ACC112 (cell line): ENCODE data around the gene ADGRF1.

Source experiments
- H2AFZ ChIP-seq: fragments of 200-600 bp; sonication (generic); one replicate; pipeline ENCODE4 v1.6.0; 2017; ENCODE audit warnings: antibody characterized with exemption, low read length; ENCODE audit not compliant: unreplicated experiment
- H3K27ac ChIP-seq: fragments of 200-600 bp; sonication (generic); 2 replicates; pipeline ENCODE4 v1.5.1; 2014; ENCODE audit warnings: low read depth, mild to moderate bottlenecking, antibody characterized with exemption, low read length, moderate library complexity
- H3K27me3 ChIP-seq: fragments of 200-600 bp; sonication (generic); 2 replicates; pipeline ENCODE4 v1.6.1; 2014; ENCODE audit warnings: mild to moderate bottlenecking, antibody characterized with exemption, low read length, moderate library complexity, mixed read lengths; ENCODE audit not compliant: insufficient read depth
- H3K36me3 ChIP-seq: fragments of 200-600 bp; sonication (generic); 2 replicates; pipeline ENCODE4 v1.6.1; 2016; ENCODE audit warnings: mild to moderate bottlenecking, antibody characterized with exemption, low read length, moderate library complexity, mixed read lengths; ENCODE audit not compliant: insufficient read depth
- H3K4me1 ChIP-seq: fragments of 200-600 bp; sonication (generic); one replicate; pipeline ENCODE4 v1.6.1; 2016; ENCODE audit warnings: low read length, mixed read lengths; ENCODE audit not compliant: insufficient read depth, unreplicated experiment, control insufficient read depth
- H3K4me3 ChIP-seq: fragments of 200-600 bp; sonication (generic); 2 replicates; pipeline ENCODE4 v1.5.1; 2014; ENCODE audit warnings: mild to moderate bottlenecking, low read depth, low read length
- H3K79me2 ChIP-seq: fragments of 200-600 bp; sonication (generic); one replicate; pipeline ENCODE4 v1.6.0; 2016; ENCODE audit warnings: low read length; ENCODE audit not compliant: control insufficient read depth, unreplicated experiment, insufficient read depth

Gene ADGRF1

GRCh38 chr6:46974786-46975185 is 67.3 kb downstream of the ADGRF1 start:
- Histone ChIP-seq H3K79me2 (no peaks in the 10 kb centered on the region), H3K4me3 (no peak overlapping the region), H2AFZ (no peak overlapping the region), H3K27me3 (no peaks in the 10 kb centered on the region), H3K27ac (no peak overlapping the region), H3K4me1 (no peaks in the 10 kb centered on the region), H3K36me3 (no peaks in the 10 kb centered on the region)

- H3K27me3 ChIP-seq: no peaks in the 10 kb centered on the region
- no peak overlapping the region for H2AFZ ChIP-seq
- H3K4me1 ChIP-seq: no peaks in the 10 kb centered on the region
- H3K36me3 ChIP-seq: no peaks in the 10 kb centered on the region
- no peak overlapping the region for H3K27ac ChIP-seq
- no peak overlapping the region for H3K4me3 ChIP-seq
- no peaks in the 10 kb centered on the region for H3K79me2 ChIP-seq
Observed at GRCh38 chr6:46973029-46973428, 69.1 kb downstream of the ADGRF1 start.

- H2AFZ ChIP-seq: no peak overlapping the region
- H3K27me3 ChIP-seq: no peaks in the 10 kb centered on the region
- H3K4me1 ChIP-seq: no peaks in the 10 kb centered on the region
- H3K36me3 ChIP-seq: no peaks in the 10 kb centered on the region
- no peak overlapping the region for H3K4me3 ChIP-seq
- H3K27ac ChIP-seq: no peak overlapping the region
- H3K79me2 ChIP-seq: no peaks in the 10 kb centered on the region
Observed at GRCh38 chr6:46972531-46972930, 69.6 kb downstream of the ADGRF1 start.

- Histone ChIP-seq H3K4me1 (peaks cover 5% of the 10 kb centered on the region), H3K27ac (no peak overlapping the region), H2AFZ (no peak overlapping the region), H3K79me2 (no peaks in the 10 kb centered on the region), H3K4me3 (no peak overlapping the region), H3K36me3 (no peaks in the 10 kb centered on the region), H3K27me3 (peaks cover 8% of the 10 kb centered on the region; the same call in 1 of the 2 replicates)
Observed at GRCh38 chr6:46969206-46969605, 72.9 kb downstream of the ADGRF1 start.

GRCh38 chr6:46967826-46968349 is 74.2 kb downstream of the ADGRF1 start:
- Histone ChIP-seq H3K27me3 (peaks cover 12% of the 10 kb centered on the region; the same call in 1 of the 2 replicates), H3K4me3 (no peak overlapping the region), H2AFZ (no peak overlapping the region), H3K79me2 (no peaks in the 10 kb centered on the region), H3K27ac (no peak overlapping the region), H3K4me1 (peaks cover 5% of the 10 kb centered on the region), H3K36me3 (no peaks in the 10 kb centered on the region)

GRCh38 chr6:46964716-46965519 is 77.2 kb downstream of the ADGRF1 start:
- Histone ChIP-seq H3K4me3 (no peak overlapping the region), H3K27ac (no peak overlapping the region), H3K36me3 (no peaks in the 10 kb centered on the region), H3K4me1 (peaks cover 5% of the 10 kb centered on the region), H3K27me3 (peaks cover 20% of the 10 kb centered on the region), H2AFZ (no peak overlapping the region), H3K79me2 (no peaks in the 10 kb centered on the region)

GRCh38 chr6:46963626-46964025 is 78.5 kb downstream of the ADGRF1 start:
- Histone ChIP-seq H3K27ac (no peak overlapping the region), H3K36me3 (no peaks in the 10 kb centered on the region), H3K4me3 (no peak overlapping the region)

GRCh38 chr6:46963039-46963438 is 79.1 kb downstream of the ADGRF1 start:
- H3K27ac ChIP-seq: no peak overlapping the region
- peaks cover 20% of the 10 kb centered on the region for H3K27me3 ChIP-seq
- no peak overlapping the region for H2AFZ ChIP-seq
- peaks cover 5% of the 10 kb centered on the region for H3K4me1 ChIP-seq
- no peaks in the 10 kb centered on the region for H3K36me3 ChIP-seq
- H3K4me3 ChIP-seq: no peak overlapping the region
- no peaks in the 10 kb centered on the region for H3K79me2 ChIP-seq

More at GRCh38 chr6:46963626-46964025, 78.5 kb downstream of the ADGRF1 start:
- H3K79me2 ChIP-seq: no peaks in the 10 kb centered on the region
- H2AFZ ChIP-seq: no peak overlapping the region
- peaks cover 20% of the 10 kb centered on the region for H3K27me3 ChIP-seq
- H3K4me1 ChIP-seq: peaks cover 5% of the 10 kb centered on the region

- peaks cover 5% of the 10 kb centered on the region for H3K4me1 ChIP-seq
- H3K36me3 ChIP-seq: no peaks in the 10 kb centered on the region
- H2AFZ ChIP-seq: no peak overlapping the region
- H3K27me3 ChIP-seq: peaks cover 21% of the 10 kb centered on the region
- H3K79me2 ChIP-seq: no peaks in the 10 kb centered on the region
- no peak overlapping the region for H3K4me3 ChIP-seq
- no peak overlapping the region for H3K27ac ChIP-seq
Observed at GRCh38 chr6:46961711-46962110, 80.4 kb downstream of the ADGRF1 start.

GRCh38 chr6:46961232-46961631 is 80.9 kb downstream of the ADGRF1 start:
- Histone ChIP-seq H2AFZ (no peak overlapping the region), H3K27me3 (peaks cover 23% of the 10 kb centered on the region), H3K4me1 (peaks cover 5% of the 10 kb centered on the region), H3K4me3 (no peak overlapping the region), H3K27ac (no peak overlapping the region), H3K79me2 (no peaks in the 10 kb centered on the region), H3K36me3 (no peaks in the 10 kb centered on the region)

- H3K27me3 ChIP-seq: peaks cover 22% of the 10 kb centered on the region
- H3K79me2 ChIP-seq: no peaks in the 10 kb centered on the region
- no peak overlapping the region for H3K4me3 ChIP-seq
- H3K36me3 ChIP-seq: no peaks in the 10 kb centered on the region
- no peaks in the 10 kb centered on the region for H3K4me1 ChIP-seq
- H2AFZ ChIP-seq: no peak overlapping the region
- no peak overlapping the region for H3K27ac ChIP-seq
Observed at GRCh38 chr6:46959419-46959818, 82.7 kb downstream of the ADGRF1 start.
